Measurements from ENCODE around the gene DNAJC10. TPM values are rescaled to one million over a fixed set of nuclear protein-coding genes. Genes with fewer than 3 reads are reported as not detected.

DNAJC10 gene
- total and polyA plus RNA-seq, 10 of the 15 experiments (the other 5 are each of a cell fraction or from before 2014, with no cell fraction given), result 9.1 to 67.9 (median 38.2) TPM

GRCh38 chr2:182724656-182725055 lies 8.6 kb downstream of the DNAJC10 start:
- TF ChIP-seq ESRRA (IDR thresholded peaks at IDR 0.05; ENCODE audit: low read length) (no peak), RBBP5 (conservative IDR thresholded peaks at IDR 0.05) (no peak), PBX3 (IDR thresholded peaks at IDR 0.05; ENCODE audit: insufficient replicate concordance, low read depth, low read length) (no peak), TCF7 (IDR thresholded peaks at IDR 0.05; ENCODE audit: borderline replicate concordance) (no peak), ETV6 (conservative IDR thresholded peaks at IDR 0.05 in 1 of 2, IDR thresholded peaks at IDR 0.05 in 1 of 2; ENCODE audit: borderline replicate concordance in 1 of 2, low read depth in 1 of 2) (no peak), KAT2A (conservative IDR thresholded peaks at IDR 0.05; ENCODE audit: control insufficient read depth, low read depth, low read length) (no peak), ZNF592 (IDR thresholded peaks at IDR 0.05) (no peak), CREB1 (IDR thresholded peaks at IDR 0.05; ENCODE audit: low read depth) (no peak), NR2F1 (conservative IDR thresholded peaks at IDR 0.05) (no peak), ATF7 (IDR thresholded peaks at IDR 0.05; ENCODE audit: low read depth) (no peak), ZSCAN29 (IDR thresholded peaks at IDR 0.05) (no peak), GATAD2B (conservative IDR thresholded peaks at IDR 0.05; ENCODE audit: low read depth) (no peak), MEF2B (IDR thresholded peaks at IDR 0.05; ENCODE audit: partially characterized antibody, poor library complexity, severe bottlenecking) (no peak), CBX5 (IDR thresholded peaks at IDR 0.05; ENCODE audit: low read depth) (no peak), E2F8 (IDR thresholded peaks at IDR 0.05; ENCODE audit: low read depth, partially characterized antibody) (no peak)
- Histone ChIP-seq H3K9me3 (replicated peaks; ENCODE audit: control insufficient read depth, insufficient read depth, low read length) (no peaks in the 10 kb centered on the region), H3K27ac (ENCODE audit: control insufficient read depth, insufficient read depth) (no peak overlapping the region), H3K4me3 (no peak overlapping the region), H3K36me3 (ENCODE audit: control insufficient read depth in 2 of 2, insufficient read depth in 2 of 2, low read length in 1 of 2) (peaks cover 0 to 6% of the 10 kb centered on the region in 2 experiments; a peak in 2 of 4 replicates), H3K79me2 (ENCODE audit: control insufficient read depth, insufficient read depth, low read length) (no peaks in the 10 kb centered on the region), H3K4me1 (ENCODE audit: control insufficient read depth, insufficient read depth, low read length) (peaks cover 3% of the 10 kb centered on the region; the same call in 1 of the 2 replicates), H2AFZ (ENCODE audit: control insufficient read depth, low read depth, low read length) (no peak overlapping the region), H3K9ac (ENCODE audit: control insufficient read depth, insufficient read depth, low read length) (no peak overlapping the region), H4K20me1 (ENCODE audit: control insufficient read depth, insufficient read depth) (no peaks in the 10 kb centered on the region), H3K27me3 (replicated peaks in 1 of 2; ENCODE audit: control insufficient read depth in 2 of 2, insufficient read depth in 2 of 2, low read length in 1 of 2) (no peaks in the 10 kb centered on the region), H3K4me2 (ENCODE audit: control insufficient read depth, insufficient read depth) (no peak overlapping the region)
- POLR2A ChIA-PET, result no interaction called here
- WGBS (ENCODE audit: insufficient coverage, insufficient replicate concordance, low lambda C conversion rate, missing lambda C conversion rate), result 69% methylated on average over 3 of the region's 3 CpGs
- no peak for DNase-seq (ENCODE audit: low read depth, low spot score)
- no peak for ATAC-seq
- intact Hi-C loops (cut with micrococcal nuclease; ENCODE audit: unreplicated experiment), result no loop called here
- FAIRE-seq, result no peak
- CTCF ChIA-PET, result interaction anchor here (1.6 kb wide), 1 partner anchor 11 kb away, joined by 6 read pairs; no protein-coding TSS in a partner anchor
- RAD21 ChIA-PET (ENCODE audit: unreplicated experiment), result no interaction called here
- in situ Hi-C loops (cut with MboI), result no loop called here
- no TSS peak for BruUV-seq (replicated peaks)
- SMC1A ChIA-PET (ENCODE audit: uncharacterized antibody, unreplicated experiment), result interaction anchor here (1.7 kb wide), 1 partner anchor 10 kb away, joined by 4 read pairs; no protein-coding TSS in a partner anchor

Data from GM12878 (cell line).